Fibroblast of the aortic adventitia (primary cell): ENCODE data around the gene OBP2A. TPM values are rescaled to one million over a fixed set of nuclear protein-coding genes. Genes with fewer than 3 reads are reported as not detected.

ENCODE experiments used
- DNase-seq: peaks from one replicate; pipeline ENCODE4 v3.0.0-alpha.2; 2010; ENCODE audit warnings: low read depth
- H3K4me3 ChIP-seq: 2 replicates; pipeline ENCODE4 v1.5.1; 2011; ENCODE audit warnings: low read depth, mild to moderate bottlenecking, control low read depth, low read length, moderate library complexity
- total RNA-seq: library from RNA; depleted of rRNA; stranded (reverse); fragments of >200 nt; gene quantifications from 2 replicates; pipeline ENCODE4 v1.2.3, GENCODE V29; 2012; ENCODE audit warnings: low replicate concordance
- TF ChIP-seq, protein P1 (sequence below): IDR thresholded peaks from 2 replicates; pipeline ENCODE4 v1.5.1; 2011; ENCODE audit warnings: mild to moderate bottlenecking, low read length, control low read depth, inconsistent platforms; ENCODE audit not compliant: insufficient read depth

Gene OBP2A
- total RNA-seq, 1 donor = not detected

DNA sequence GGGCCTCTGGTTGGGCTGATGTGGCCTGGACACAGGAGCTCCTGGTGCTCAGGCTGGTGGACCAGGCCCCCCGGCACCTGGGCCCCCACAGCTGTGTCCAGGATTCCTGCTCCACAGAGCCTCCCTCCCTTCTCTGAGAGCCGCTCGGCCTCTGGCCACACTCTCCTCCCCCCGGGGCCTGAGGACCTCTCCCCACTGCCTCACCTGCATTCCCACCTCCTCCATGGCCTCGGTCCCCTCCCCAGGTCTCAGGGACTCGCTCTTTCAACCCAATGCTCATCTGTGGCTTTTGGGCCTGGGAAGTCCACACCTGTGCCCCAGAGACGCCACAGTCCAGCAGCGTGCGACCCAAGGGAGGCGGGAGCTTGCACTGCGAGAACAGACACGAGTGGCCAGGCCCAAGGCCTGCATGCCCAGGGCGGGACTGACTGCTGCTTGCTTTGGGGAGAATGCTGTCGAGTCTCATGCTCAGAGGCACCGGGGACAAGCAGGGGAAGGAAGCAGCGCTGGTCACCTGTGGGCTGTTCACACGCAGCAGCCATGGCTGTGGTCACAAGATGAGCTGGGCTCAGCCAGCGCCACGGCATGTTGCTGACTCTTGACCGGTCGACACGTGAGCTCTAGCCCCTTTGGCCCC, 30.2 kb downstream of the OBP2A start:
- TF ChIP-seq, protein P1, sequence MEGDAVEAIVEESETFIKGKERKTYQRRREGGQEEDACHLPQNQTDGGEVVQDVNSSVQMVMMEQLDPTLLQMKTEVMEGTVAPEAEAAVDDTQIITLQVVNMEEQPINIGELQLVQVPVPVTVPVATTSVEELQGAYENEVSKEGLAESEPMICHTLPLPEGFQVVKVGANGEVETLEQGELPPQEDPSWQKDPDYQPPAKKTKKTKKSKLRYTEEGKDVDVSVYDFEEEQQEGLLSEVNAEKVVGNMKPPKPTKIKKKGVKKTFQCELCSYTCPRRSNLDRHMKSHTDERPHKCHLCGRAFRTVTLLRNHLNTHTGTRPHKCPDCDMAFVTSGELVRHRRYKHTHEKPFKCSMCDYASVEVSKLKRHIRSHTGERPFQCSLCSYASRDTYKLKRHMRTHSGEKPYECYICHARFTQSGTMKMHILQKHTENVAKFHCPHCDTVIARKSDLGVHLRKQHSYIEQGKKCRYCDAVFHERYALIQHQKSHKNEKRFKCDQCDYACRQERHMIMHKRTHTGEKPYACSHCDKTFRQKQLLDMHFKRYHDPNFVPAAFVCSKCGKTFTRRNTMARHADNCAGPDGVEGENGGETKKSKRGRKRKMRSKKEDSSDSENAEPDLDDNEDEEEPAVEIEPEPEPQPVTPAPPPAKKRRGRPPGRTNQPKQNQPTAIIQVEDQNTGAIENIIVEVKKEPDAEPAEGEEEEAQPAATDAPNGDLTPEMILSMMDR = no peak
- DNase-seq = no peak
- no peak overlapping the region for H3K4me3 ChIP-seq

DNA sequence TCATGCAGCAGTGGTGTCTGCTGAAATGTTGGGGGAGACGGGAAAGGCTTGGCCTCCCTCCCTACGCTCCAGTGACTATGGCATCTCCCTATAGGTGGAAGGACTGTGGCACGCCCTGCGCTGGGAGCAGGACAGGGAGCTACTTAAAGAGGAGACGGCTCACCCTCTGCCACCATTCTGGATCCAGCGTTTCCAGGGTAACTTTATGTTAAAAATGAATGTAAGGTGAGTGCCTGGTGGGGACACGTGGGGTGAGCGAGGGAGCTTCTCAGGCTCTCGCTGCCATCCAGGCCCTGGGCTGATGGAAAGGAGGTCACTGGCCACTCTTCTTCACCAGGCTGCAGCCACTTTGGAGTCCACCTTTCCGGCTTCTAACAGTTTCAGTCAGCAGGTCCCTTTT, 31.3 kb downstream of the OBP2A start:
- no peak overlapping the region for H3K4me3 ChIP-seq
- TF ChIP-seq, protein P1 = no peak
- DNase-seq = no peak

DNA sequence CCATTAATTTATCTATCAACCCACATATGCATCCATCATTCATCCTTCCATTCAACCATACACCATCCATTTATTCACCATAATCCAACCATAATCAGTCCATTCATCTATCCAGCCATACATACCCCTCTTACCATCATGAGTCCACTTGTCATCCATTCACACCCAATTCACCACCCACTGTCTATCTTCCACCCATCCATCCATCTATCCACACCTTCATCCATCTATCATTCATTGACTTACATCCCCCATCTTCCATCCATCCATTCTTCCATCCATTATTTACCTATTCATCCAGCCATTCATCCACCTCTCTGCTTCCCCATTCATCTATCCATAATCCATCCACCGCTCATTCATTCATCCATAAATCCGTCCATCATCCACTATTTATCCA, 33.4 kb downstream of the OBP2A start:
- no peak for DNase-seq
- no peak overlapping the region for H3K4me3 ChIP-seq
- TF ChIP-seq, protein P1 = no peak

DNA sequence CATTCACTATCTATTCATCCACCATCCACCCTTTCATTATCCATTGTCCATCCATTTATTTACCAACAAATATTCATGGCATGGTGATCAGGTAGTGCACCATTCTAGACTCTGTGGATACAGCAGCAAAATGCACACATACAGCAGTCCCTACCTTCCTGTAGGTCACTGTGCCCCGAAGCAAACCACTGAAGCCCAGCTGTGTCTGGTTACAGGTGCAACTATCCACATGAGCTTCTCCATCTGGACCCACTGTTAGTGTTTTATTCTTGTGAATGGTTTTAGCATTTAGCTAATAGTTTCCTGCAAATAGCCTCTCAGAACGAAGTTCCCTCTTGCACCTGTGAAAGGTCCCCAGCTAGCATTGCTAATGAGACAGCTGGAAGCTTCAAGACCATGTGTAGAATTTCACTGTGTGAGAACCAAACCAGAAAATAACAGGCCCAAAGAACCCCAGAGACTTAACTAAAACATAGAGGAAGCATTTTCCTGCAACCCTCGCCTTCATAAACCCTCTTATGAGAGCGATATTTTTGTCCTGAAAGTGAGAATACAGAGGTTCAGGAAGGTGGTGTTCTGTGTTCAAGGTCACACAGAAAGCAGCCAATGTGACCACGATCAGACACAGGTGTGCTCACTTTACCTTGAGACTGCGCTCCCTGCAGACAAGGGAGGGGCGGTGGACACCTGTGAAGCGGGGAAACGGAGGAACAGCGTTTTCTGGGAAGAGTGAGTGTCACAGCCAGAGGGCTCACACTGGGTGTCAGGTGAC, 34.1 kb downstream of the OBP2A start:
- DNase-seq = no peak
- no peak overlapping the region for H3K4me3 ChIP-seq
- TF ChIP-seq, protein P1 = no peak

DNA sequence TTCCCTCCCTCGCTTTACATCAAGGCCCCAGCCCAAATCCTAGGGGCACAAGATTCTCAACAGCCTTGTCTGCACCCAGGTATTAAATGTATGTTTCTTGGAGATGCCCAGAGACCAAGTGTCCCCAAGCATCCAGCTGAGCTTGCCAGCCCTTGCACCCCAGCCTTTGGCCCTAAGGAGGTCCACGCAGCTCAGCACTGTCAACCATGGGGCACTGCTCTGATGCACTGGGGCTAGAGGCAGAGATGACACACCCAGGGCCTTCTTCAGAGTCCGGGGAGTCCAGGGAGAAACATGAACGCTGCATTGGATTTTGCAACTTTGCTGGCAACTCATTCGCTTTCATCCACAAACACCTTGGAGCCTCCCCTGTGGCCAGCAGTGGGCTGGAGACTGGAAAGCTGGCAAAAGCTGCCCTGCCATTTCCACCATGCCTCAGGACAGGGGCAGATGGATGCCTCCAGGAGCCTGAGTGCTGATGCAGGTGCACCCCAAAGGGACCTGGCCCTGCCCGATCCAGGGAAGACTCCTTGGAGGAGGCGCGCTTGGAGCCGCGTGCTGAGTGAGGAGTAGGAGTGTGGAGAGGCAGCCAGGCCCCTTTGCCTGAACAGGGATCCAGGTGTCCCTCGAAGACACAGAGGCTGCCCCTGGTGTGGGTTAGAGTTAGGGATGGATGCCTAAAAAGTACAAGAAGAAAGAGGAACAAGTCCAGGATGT, 34.9 kb downstream of the OBP2A start:
- TF ChIP-seq, protein P1 = no peak
- H3K4me3 ChIP-seq = no peak overlapping the region
- no peak for DNase-seq

DNA sequence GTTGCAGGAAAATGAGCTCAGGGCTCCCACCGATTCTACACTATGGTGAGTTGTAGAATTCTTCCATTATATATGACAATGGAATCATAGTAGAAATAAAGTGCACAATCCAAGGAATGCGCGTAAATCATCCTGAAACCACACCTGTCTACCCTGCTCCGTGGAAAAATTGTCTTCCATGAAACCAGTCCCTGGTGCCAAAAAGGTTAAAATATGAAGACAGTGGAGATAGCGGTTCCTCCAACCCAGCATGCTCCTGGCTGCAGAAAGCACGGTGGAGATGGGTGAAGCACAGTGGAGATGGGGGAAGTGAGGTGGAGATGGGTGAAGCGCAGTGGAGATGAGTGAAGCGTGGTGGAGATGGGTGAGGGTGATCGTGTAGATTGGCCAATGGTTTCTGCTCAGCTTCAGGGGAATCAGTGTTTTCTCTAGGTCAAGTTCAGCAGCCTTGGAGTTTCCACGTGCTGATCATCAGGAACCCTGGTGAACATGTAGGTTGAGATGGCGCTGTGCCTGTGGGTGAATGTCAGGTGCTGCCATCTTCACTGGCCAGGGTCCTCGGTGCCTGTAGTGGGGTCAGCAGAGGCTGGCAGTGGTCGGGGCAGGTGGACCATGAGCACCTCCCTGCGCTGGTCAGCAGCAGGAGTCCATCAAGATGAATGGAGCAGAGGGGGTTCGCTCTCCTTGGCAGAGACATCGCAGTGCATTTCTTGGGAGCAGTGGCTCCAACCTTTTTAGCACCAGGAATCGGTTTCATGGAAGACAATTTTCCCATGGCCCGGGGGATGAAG, 35.9 kb downstream of the OBP2A start:
- H3K4me3 ChIP-seq = no peak overlapping the region
- TF ChIP-seq, protein P1 = no peak
- no peak for DNase-seq
